GM21717 (cell line): Measurements from ENCODE around the gene KRTAP10-4.
"Not testable (repeated sequence)": the region's sequence is repeated elsewhere in the genome, so short reads cannot be mapped to it uniquely, and the experiment has no call there.

Source experiments
- ATAC-seq: cut with Tn5 transposase; IDR thresholded peaks from one replicate; pipeline ENCODE4 v1.9.1; 2021; ENCODE audit warnings: mild to moderate bottlenecking, moderate library complexity; ENCODE audit not compliant: unreplicated experiment

The KRTAP10-4 gene

DNA sequence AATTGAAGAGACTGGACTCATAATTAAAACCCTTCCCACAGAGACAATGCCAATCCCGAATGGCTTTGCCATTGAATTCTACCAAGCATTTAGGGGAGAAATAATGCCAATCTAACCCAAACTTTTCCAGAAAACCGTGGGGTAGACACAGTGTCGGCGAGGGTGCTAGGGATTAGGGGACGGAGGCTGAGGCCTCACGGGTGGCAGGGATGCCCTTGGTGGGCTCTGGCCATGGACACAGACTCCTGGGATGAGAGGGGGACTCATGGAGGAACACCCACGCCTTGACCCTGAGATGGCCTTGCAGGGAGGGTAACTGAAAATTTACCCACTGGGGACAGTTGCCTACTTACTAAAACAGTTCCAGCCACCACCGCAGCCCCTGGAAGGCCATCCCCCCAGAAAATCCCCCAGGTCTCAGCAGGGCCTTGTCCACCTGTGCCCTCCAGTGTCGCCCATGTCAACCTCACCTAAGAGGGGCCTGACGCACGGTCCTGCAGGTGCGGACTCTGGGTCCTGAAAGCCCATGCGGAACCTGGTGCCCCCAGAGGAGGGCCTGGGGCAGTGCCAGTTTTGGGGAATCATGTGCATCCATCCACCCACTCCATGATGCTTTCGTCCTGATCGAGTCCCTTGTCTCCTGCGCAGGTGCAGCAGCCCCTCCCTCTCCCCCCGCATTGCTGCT lies 5.0 kb downstream of the KRTAP10-4 start:
- no peak for ATAC-seq

DNA sequence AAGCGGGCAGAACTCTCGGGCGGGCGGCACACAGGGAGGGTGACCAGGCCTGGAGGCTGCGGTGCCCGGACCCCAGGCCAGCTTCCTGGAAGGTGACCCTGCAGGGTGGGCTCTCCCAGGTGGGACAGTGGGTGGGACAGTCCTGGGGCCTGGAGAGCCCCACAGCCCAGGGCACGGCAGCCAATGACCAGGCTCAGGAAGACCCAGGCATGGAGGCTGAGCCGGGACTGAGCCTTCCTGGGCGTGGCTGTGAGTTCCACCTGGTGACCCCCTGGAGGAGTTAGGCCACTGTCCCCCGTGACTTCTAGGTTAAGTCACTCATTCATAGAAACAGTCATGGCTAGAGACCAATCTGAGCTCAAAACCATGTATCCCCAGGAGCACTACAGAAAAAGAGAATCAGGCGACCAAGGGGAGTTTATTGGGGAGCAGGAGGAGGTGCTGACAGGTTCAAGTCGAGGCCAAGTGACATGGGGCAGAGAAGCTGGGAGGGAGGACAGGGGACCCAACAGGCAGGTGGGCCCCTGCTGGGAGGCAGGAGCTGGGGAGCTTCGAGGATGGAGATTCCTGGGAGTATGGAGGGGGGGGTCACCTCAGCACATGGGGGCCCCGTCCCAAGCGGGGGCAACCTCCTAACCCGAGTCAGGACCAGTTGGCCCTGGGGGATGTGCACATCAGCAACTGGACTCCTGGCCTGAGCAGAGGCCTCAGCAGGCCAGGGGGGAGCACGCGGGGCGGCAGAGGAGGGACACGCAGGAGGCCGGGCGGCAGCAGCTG lies 5.7 kb downstream of the KRTAP10-4 start:
- no peak for ATAC-seq

- no peak for ATAC-seq
Measured at GRCh38 chr21:44579833-44580144, 6.3 kb downstream of the KRTAP10-4 start.

DNA sequence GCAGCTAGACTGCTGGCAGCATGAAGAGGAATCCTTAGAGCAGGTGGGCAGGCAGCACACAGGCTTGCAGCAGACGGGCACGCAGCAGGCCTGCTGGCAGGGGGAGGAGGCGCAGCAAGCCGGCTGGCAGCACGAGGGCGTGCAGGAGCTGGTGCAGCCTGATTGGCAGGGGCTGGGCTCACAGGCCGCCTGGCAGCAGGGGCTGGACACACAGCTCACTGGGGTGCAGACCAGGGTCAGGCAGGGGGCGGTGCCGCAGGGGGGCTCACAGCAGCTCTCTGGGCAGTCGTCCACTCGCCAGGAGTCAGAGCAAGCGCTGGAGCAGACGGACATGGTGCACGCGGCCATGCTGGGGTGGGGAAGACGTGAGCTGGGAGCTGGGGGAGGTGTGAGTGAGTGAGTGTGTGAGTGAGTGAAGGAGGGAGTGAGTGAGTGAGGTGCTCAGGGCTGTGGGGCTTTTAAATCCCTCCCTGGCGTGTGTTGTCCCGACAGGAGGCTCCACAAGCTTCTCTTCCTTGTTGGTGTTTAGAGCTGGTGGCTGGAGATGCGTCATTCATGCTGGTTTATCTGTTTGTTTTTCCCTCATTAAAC lies 6.8 kb downstream of the KRTAP10-4 start, which contains the start of gene KRTAP10-5:
Gene KRTAP10-5, minus strand, starts transcription at position 374 of the 591 bp plus-strand sequence. Its CDS starts 26 bp downstream, at position 348.
- not testable (repeated sequence) for ATAC-seq

DNA sequence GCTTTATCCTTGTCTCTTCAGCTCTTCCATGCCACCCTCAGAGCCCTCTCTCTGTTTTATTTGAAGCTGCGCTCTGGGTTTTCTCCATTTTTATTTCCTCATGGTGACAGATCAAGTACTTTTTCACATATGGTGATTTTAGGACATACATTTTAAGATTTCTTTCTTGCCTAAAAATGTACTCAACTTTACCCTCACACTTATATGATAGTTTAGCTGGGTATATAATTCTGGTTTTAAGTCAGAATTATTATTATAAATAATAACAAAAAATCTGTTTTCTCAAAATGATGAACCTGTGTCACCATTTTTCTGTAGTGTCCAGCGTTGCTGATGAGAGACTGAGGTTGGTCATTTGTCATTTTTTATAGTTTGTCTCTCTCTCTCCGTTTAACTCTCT lies 7.6 kb downstream of the KRTAP10-4 start:
- no peak for ATAC-seq

DNA sequence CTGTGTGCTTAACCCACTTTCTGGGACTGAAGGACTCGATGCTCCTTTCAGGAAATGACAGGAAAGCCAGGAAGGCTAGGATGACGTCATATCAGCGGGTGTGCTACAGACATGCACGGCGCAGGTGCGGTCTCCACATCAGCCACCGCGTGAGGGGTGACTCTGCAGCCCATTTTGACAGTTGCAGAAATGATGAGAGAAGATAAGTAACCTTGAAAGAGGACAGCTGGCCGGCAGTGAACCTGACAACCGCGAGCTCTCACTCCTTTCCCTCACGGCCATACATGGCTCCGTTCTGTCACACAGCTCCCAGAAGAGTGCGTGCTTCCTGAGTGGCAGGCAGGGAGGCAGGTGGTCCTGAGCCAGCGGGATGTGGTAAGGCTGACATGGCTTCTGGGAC lies 8.5 kb downstream of the KRTAP10-4 start:
- ATAC-seq = no peak

DNA sequence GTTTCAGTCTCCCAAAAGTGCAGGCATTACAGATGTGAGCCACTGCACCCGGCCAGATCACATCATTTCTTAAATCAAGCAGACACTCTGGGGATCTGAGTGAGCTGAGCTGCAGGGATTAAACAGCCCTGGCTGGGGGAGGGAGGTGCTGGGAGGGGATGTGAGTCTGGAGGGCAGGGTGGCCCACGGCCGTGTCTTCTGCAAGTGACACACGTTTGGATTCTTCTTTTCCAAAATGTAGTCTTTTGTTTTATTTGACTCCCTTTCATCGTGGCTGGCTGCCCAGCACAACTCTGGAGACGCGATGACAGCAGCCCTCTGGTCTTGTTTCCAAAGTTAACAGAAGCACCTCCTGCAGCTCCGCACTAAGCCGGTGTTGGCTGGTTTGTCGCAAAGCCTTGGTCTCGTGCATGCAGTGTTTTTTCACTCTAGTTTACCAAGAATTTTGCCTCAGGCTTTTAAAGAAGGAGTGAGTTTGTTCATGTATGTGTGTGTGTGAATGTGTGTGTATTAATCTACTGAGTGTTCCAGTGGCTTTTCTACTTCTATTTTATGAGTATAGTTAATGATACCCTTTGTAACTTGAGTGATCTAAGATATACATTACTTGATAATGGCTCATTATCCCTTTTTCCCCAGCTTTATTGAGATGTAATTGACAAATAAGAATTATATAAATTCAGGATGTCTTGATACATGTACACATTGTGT lies 9.7 kb downstream of the KRTAP10-4 start:
- ATAC-seq = no peak

DNA sequence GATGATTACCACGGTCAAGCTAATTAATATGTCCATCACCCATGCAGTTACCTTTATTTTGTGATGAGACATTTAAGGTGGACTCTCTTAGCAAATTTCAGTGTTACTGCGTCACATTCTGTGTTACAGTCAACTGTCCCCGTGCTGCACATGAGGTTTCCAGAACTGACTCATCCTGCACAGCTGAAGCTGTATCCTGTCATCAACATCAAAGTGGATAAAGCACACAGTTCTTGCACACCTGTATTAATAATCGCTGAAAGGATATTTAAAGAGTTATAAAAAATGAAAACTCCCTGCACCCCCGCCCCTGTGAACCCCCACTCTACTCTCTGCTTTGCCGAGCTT lies 10.2 kb downstream of the KRTAP10-4 start:
- no peak for ATAC-seq

- ATAC-seq = no peak
Measured at GRCh38 chr21:44585892-44586291, 12.4 kb downstream of the KRTAP10-4 start.

- no peak for ATAC-seq
Measured at GRCh38 chr21:44589094-44589493, 15.6 kb downstream of the KRTAP10-4 start.

GRCh38 chr21:44589586-44590305 lies 16.2 kb downstream of the KRTAP10-4 start:
- no peak for ATAC-seq

DNA sequence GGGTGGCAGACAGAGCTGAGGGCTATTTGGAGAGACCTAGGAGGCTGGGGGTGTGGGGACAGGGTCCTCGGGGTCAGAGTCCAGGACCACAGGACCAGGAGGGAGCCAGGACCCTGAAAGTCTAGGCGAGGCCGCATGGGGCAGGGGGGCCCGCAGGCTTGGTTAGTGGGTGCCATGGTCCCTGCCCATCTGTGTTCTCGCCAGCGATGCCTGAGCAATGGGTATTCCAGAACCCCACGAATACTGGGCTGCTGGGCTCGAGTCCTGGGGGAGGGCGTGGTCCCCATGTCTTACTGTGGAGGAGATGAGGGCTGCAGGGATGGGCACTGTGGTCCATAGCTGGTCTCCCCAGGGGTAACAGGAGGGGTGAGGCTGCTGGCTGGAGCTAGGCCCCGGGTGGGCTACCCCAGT lies 16.8 kb downstream of the KRTAP10-4 start:
- no peak for ATAC-seq

- ATAC-seq = not testable (repeated sequence)
Measured at GRCh38 chr21:44590897-44591800, 17.6 kb downstream of the KRTAP10-4 start.

DNA sequence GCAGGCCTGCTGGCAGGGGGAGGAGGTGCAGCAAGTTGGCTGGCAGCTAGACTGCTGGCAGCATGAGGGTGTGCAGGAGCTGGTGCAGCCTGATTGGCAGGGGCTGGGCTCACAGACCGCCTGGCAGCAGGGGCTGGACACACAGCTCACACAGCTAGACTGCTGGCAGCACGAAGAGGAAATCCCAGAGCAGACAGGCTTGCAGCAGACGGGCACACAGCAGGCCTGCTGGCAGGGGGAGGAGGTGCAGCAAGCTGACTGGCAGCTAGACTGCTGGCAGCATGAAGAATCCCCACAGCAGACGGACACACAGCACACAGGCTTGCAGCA lies 18.2 kb downstream of the KRTAP10-4 start:
- ATAC-seq = not testable (repeated sequence)

DNA sequence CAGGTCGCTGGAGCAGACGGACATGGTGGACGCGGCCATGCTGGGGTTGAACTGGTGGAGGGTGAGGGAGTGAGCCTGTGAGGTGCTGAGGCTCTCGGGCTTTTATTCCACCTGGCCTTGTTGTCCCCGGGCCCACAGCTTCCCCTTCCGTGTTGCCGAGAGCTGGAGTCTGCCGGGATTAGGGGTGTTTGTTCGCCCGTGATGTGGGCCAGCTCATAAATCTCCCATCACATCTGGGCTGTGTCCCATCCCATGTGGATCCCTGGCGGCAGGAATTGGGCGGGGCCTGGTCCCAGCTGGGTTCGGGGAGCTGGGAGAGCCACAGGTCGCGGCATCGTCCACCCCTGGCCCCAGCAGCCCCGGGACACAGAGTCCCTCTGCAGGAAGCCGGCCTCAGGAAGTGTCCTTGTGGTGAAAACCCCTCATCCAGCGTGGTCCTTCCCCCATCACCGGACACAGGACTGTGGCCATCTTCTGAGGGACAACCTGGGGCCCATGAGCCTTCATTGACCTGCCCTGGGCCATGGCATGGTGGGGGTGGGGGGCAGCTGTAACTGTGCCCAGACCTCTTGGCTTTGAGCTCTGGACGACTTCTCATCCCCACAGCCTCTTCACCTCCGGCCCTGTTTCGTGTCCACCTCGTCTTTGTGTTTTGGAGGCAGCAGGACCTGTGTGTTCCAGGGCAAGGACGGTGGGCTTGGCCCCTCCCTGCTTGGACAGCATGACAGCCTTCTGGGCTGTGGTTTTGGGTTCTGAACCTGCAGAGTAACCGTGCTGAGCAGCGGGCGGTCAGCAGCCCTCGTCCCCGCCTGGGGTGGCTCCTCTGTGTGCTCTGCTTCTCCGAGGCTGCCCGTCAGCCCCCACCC lies 19.1 kb downstream of the KRTAP10-4 start, which contains the start of gene KRTAP10-6:
Gene KRTAP10-6, minus strand, starts transcription at position 60 of the 866 bp plus-strand sequence. Its CDS starts 21 bp downstream, at position 39.
- ATAC-seq = no peak

DNA sequence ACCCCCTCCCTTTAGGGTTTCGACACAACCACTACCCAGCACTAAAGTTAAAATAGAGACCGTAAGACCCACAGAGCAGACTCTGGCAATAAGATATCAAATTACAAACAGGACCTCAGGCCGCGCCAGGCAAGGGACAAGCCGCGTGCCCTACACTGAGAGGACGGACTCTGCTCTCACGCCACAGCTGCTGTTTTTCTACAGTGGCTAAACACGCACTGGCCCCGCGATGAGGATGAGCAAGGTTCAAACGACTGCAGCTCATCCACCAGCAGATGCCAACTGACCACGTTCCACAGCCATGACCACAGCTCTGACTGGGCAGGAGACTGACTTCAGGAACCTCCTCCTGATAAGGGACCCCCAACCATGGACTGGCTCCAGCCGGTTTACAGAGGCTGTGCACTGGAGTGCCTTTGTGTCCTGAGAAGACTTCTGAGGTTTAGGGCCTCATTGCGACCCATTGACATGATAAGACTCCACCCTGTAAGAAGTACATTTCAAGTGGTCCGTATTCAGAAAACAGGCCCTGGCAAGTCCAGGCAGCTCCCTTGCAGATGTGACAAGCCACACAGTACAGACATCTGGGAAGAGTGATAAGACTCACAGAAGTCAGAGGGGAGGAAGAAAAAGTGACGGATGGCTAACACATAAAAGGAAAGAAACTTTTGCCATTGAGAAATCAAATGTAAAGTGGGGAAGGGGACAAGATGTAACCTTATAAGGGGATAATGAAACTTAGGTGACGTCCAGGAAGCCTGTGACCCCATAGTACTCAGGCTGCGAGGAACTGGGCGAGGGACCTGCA lies 20.3 kb downstream of the KRTAP10-4 start:
- ATAC-seq = no peak

- ATAC-seq = no peak
Measured at GRCh38 chr21:44594406-44594916, 20.9 kb downstream of the KRTAP10-4 start.

DNA sequence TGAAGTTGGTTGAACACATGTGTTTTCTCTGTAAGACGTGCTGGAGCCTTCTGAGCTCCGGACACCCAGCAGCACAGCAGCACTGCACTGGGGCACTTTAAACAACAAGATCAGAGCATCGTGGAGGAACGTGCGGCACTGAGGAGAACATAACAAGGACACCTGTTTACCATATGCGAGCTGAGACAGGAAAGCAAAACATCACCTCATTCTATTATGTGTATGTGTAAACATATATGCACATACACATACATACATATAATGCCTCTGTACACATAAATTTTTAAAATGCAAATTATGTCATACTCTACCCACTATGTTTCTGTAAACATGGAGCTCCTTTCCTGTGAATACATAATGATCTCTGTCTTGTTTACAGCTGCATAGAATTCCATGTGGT lies 22.0 kb downstream of the KRTAP10-4 start:
- no peak for ATAC-seq
